Measurements from ENCODE around the gene MDP1. TPM values are rescaled to one million over a fixed set of nuclear protein-coding genes. Genes with fewer than 3 reads are reported as not detected.

MDP1 gene
- total RNA-seq, 3 donors from 2014 or later: 13.1 to 20.8 (median 17.1) TPM

GRCh38 chr14:24172871-24173281 lies 43.0 kb downstream of the MDP1 start:
- peaks cover 3% of the 10 kb centered on the region for H3K36me3 ChIP-seq
- TF ChIP-seq POLR2AphosphoS5 (IDR thresholded peaks at IDR 0.05) (no peak), POLR2A (IDR thresholded peaks at IDR 0.05) (no peak), CTCF (IDR thresholded peaks at IDR 0.05) (no peak)
- no peak overlapping the region for H3K4me3 ChIP-seq
- no peak for DNase-seq (ENCODE audit: low spot score in 2 of 2)
- no peaks in the 10 kb centered on the region for H3K4me1 ChIP-seq
- no peaks in the 10 kb centered on the region for H3K27me3 ChIP-seq
- intact Hi-C loops (cut with DNase I; ENCODE audit: low total_unique reads): no loop called here
- H3K9me3 ChIP-seq: no peaks in the 10 kb centered on the region
- no peak overlapping the region for H3K27ac ChIP-seq

DNA sequence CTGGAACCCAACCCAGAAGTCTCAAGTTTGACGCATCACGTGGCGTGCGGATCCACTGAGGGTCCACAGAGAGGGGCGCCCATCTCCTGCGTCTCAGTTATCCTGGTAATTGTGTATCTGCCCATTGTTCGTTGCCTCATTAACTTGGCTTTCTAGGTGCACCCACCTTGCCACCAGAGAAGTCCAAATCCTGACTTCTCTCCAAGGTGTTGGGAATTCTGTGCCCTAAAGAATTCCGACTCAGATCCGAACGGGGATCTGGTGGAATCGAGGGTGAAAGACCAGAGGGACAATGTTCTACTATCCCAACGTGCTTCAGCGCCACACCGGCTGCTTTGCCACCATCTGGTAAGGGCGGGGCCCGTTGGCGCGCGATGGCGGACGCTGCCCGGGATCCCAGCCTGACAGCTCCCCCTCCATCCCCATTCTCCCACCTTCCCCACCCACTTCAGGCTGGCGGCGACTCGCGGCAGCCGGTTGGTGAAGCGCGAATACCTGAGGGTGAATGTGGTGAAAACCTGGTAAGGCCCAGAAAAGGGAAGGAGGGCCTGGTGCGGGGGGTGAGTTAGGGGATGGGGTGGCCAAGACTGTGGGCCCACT lies 43.5 kb downstream of the MDP1 start:
- H3K9me3 ChIP-seq: no peaks in the 10 kb centered on the region
- intact Hi-C loops (cut with DNase I; ENCODE audit: low total_unique reads): no loop called here
- no peaks in the 10 kb centered on the region for H3K4me1 ChIP-seq
- H3K27me3 ChIP-seq: no peaks in the 10 kb centered on the region
- no peak overlapping the region for H3K27ac ChIP-seq
- no peak for DNase-seq (ENCODE audit: low spot score in 2 of 2)
- H3K4me3 ChIP-seq: peak overlapping the region in 2 of 3 donors; percentile 15 to 19
- H3K36me3 ChIP-seq: peaks cover 3% of the 10 kb centered on the region
- TF ChIP-seq POLR2AphosphoS5 (IDR thresholded peaks at IDR 0.05) (no peak), CTCF (IDR thresholded peaks at IDR 0.05) (no peak), POLR2A (IDR thresholded peaks at IDR 0.05) (no peak)

- H3K27ac ChIP-seq: no peak within 1 kb of the TSS
- H3K4me1 ChIP-seq: no peaks in the 10 kb centered on the region
- TF ChIP-seq POLR2A (IDR thresholded peaks at IDR 0.05): no peak
- TF ChIP-seq POLR2AphosphoS5 (IDR thresholded peaks at IDR 0.05): no peak
- no peak for TF ChIP-seq CTCF (IDR thresholded peaks at IDR 0.05)
- H3K27me3 ChIP-seq: no peaks in the 10 kb centered on the region
- H3K9me3 ChIP-seq: no peaks in the 10 kb centered on the region
- intact Hi-C loops (cut with DNase I; ENCODE audit: low total_unique reads): no loop called here
- H3K36me3 ChIP-seq: peaks cover 2% of the 10 kb centered on the region
- H3K4me3 ChIP-seq: peak within 1 kb of the TSS; percentile 1 to 19 (median 15)
- no peak for DNase-seq (ENCODE audit: low spot score in 2 of 2)
Observed at GRCh38 chr14:24171422-24172260, 44.2 kb downstream of the MDP1 start, which contains the start of gene REC8. TSS of gene REC8 (plus strand) at chr14:24172080. CDS start at chr14:24172553, 473 bp downstream.

- TF ChIP-seq CTCF (IDR thresholded peaks at IDR 0.05): no peak
- no peak for TF ChIP-seq POLR2A (IDR thresholded peaks at IDR 0.05)
- TF ChIP-seq POLR2AphosphoS5 (IDR thresholded peaks at IDR 0.05): no peak
- no peak overlapping the region for H3K27ac ChIP-seq
- H3K9me3 ChIP-seq: no peaks in the 10 kb centered on the region
- H3K4me3 ChIP-seq: no peak overlapping the region
- intact Hi-C loops (cut with DNase I; ENCODE audit: low total_unique reads): no loop called here
- H3K36me3 ChIP-seq: no peaks in the 10 kb centered on the region
- H3K27me3 ChIP-seq: no peaks in the 10 kb centered on the region
- H3K4me1 ChIP-seq: peaks cover 0 to 5% of the 10 kb centered on the region in 2 donors
- DNase-seq (ENCODE audit: low spot score in 2 of 2): no peak
Observed at GRCh38 chr14:24167469-24168114, 48.3 kb downstream of the MDP1 start.
